Heart left ventricle (tissue), 16 donors: ENCODE results near the gene RNGTT. TPM values are rescaled to one million over a fixed set of nuclear protein-coding genes. Genes with fewer than 3 reads are reported as not detected.
"Not testable (repeated sequence)": the region's sequence is repeated elsewhere in the genome, so short reads cannot be mapped to it uniquely, and the experiment has no call there.

Experiments
- ATAC-seq, 4 donors: fragments of 200-7000 bp; cut with Tn5 transposase; one replicate each; pipeline ENCODE4 v1.9.1; 2020 to 2022; ENCODE audit warnings: moderate library complexity in 4 of 4, mild to moderate bottlenecking in 3 of 4, moderate number of reproducible peaks in 1 of 4
- DNase-seq, 5 donors: peaks; one replicate each; pipeline ENCODE4 v3.0.0-alpha.2; 2020
- H3K27ac ChIP-seq, 12 donors: fragments of 200-600 bp; sonication (generic) in 4 of 12; one replicate each; pipeline versions ENCODE4 v1.5.0 to v1.8.0; 2016 to 2022; ENCODE audit warnings: mild to moderate bottlenecking in 2 of 12
- H3K27me3 ChIP-seq, 9 donors: fragments of 200-600 bp; sonication (generic) in 2 of 9; one replicate each; pipeline versions ENCODE4 v1.5.1 to v1.8.0; 2016 to 2022; ENCODE audit warnings: mild to moderate bottlenecking in 3 of 9
- H3K36me3 ChIP-seq, 9 donors: fragments of 200-600 bp; sonication (generic) in 2 of 9; one replicate each; pipeline versions ENCODE4 v1.5.0 to v1.8.0; 2018 to 2022; ENCODE audit warnings: mild to moderate bottlenecking in 2 of 9
- H3K4me1 ChIP-seq, 12 donors: fragments of 200-600 bp; sonication (generic) in 4 of 12; one replicate each; pipeline versions ENCODE4 v1.5.0 to v1.8.0; 2016 to 2022; ENCODE audit warnings: mild to moderate bottlenecking in 3 of 12
- H3K4me3 ChIP-seq, 12 donors: fragments of 200-600 bp; sonication (generic) in 4 of 12; one replicate each; pipeline versions ENCODE4 v1.5.0 to v1.8.0; 2017 to 2022; ENCODE audit warnings: mild to moderate bottlenecking in 9 of 12, moderate library complexity in 4 of 12
- H3K9me3 ChIP-seq, 12 donors: fragments of 200-600 bp; sonication (generic) in 4 of 12; one replicate each; pipeline versions ENCODE4 v1.5.0 to v1.8.0; 2016 to 2022; ENCODE audit warnings: mild to moderate bottlenecking in 1 of 12
- POLR2A ChIP-seq, 2 donors: fragments of 450-650 bp; IDR thresholded peaks; one replicate each; pipeline ENCODE4 v1.6.1; 2017; ENCODE audit warnings: antibody characterized with exemption in 2 of 2, mild to moderate bottlenecking in 2 of 2, moderate library complexity in 2 of 2
- WGBS, 4 donors: extraction: QIAGEN DNeasy Blood & Tissue Kit in 2 of 4; methylation state at CpG; one replicate each; pipeline versions ENCODE4 v1.1.5 to v1.1.7; 2013 to 2018; 5-methylcytosine and 5-hydroxymethylcytosine counted together
- intact Hi-C, 10 donors: fragments of 100-400 bp; cut with DNase I; formaldehyde crosslinking; loops; one replicate each; pipeline versions ENCODE4 v1.11.1 to v1.14.2; 2022
- polyA plus RNA-seq, 2 donors: library from polyadenylated mRNA; stranded (reverse); fragments of 200-250 nt; gene quantifications; one replicate each; pipeline ENCODE4 v1.2.3, GENCODE V29; 2013
- total RNA-seq, 9 donors: library from RNA; depleted of rRNA in 2 of 9; stranded (reverse); fragments of >200 nt in 2 of 9; fragmentation: NEBNext Ultra II Directional in 3 of 9; extraction: Animal tissue kit (Norgen Biotek cat#: 25700) in 3 of 9; gene quantifications; one replicate each; pipeline versions ENCODE4 v1.1.0 to v1.2.4, GENCODE V29; 2016 to 2023
- TF ChIP-seq, protein P1 (sequence below), 12 donors: fragments of 200-600 bp; sonication (generic) in 4 of 12; IDR thresholded peaks; one replicate each; pipeline versions ENCODE4 v1.5.0 to v1.8.0; 2018 to 2022; ENCODE audit warnings: antibody characterized with exemption in 12 of 12, mild to moderate bottlenecking in 5 of 12
- donor health status: ischemic (EF 13 %, LVEDD 7.1; RV severe dilation, severe dysfunction).
- donor health status: healthy with polysubstance abuse.
- donor health status: DM: no; HTN: yes; CAD: no.
- donor health status: DM: no; HTN: no; CAD: no.
- donor health status: ischemic (EF 25% LVEDD 6.9; RV normal size, moderate dysfunction).
- donor health status: ischemic (EF 25% LVEDD 5.7; RV mildly dilated, moderate dysfunction).
- donor health status: healthy.
- donor health status: DM: yes; HTN: yes; CAD: no.
- donor health status: ischemic (EF 35%, LVEDD 5.7; RV mildly dilated, moderate dysfunction).
- donor health status: nonischemic (EF 11% LVEDD 7.7; RV severe dilation, severe dysfunction).
- donor health status: DM: yes; HTN: yes; CAD: no.
- donor health status: PGD.
- donor health status: ischemic (EF 29% LVEDD 5.4; RV normal size, mild dysfunction).
- donor health status: nonischemic (EF 23%, LVEDD 6.1; RV moderate dilation, normal function).

The RNGTT gene
- total and polyA plus RNA-seq, 11 donors: 2.6 to 11.6 (median 9.1) TPM

DNA sequence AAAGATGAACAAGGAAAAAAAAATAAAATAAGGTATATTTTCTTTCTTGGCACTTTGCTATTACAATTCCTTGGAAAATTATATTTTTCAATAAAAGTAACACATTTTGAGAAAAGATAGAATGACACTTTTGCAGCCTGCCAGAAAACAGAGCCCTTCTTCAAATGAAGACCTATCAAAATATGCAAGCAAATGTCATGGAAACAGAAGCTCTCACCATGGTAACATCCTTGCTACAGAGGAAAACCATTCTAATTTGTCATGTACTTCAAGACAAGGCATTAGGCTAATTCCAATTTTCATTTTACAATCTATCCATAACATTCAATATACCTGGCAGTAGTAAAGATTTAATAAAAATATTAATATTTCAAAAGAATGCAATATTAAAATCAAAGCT, 177.9 kb downstream of the RNGTT start:
- intact Hi-C loops: loop anchor here in 4 of 10 donors (10.0 kb wide), 3 partner anchors 89 to 861 kb away; no protein-coding TSS in a partner anchor
- H3K27me3 ChIP-seq: no peaks in the 10 kb centered on the region
- ATAC-seq: no peak
- no peaks in the 10 kb centered on the region for H3K9me3 ChIP-seq
- no peak for TF ChIP-seq POLR2A (IDR thresholded peaks at IDR 0.05)
- TF ChIP-seq, protein P1, sequence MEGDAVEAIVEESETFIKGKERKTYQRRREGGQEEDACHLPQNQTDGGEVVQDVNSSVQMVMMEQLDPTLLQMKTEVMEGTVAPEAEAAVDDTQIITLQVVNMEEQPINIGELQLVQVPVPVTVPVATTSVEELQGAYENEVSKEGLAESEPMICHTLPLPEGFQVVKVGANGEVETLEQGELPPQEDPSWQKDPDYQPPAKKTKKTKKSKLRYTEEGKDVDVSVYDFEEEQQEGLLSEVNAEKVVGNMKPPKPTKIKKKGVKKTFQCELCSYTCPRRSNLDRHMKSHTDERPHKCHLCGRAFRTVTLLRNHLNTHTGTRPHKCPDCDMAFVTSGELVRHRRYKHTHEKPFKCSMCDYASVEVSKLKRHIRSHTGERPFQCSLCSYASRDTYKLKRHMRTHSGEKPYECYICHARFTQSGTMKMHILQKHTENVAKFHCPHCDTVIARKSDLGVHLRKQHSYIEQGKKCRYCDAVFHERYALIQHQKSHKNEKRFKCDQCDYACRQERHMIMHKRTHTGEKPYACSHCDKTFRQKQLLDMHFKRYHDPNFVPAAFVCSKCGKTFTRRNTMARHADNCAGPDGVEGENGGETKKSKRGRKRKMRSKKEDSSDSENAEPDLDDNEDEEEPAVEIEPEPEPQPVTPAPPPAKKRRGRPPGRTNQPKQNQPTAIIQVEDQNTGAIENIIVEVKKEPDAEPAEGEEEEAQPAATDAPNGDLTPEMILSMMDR (IDR thresholded peaks at IDR 0.05): no peak
- peaks cover 0 to 2% (median 0%) of the 10 kb centered on the region in 12 donors for H3K4me1 ChIP-seq
- DNase-seq: no peak
- H3K27ac ChIP-seq: no peak overlapping the region
- H3K36me3 ChIP-seq: peaks cover 0 to 3% (median 0%) of the 10 kb centered on the region in 9 donors
- H3K4me3 ChIP-seq: no peak overlapping the region

DNA sequence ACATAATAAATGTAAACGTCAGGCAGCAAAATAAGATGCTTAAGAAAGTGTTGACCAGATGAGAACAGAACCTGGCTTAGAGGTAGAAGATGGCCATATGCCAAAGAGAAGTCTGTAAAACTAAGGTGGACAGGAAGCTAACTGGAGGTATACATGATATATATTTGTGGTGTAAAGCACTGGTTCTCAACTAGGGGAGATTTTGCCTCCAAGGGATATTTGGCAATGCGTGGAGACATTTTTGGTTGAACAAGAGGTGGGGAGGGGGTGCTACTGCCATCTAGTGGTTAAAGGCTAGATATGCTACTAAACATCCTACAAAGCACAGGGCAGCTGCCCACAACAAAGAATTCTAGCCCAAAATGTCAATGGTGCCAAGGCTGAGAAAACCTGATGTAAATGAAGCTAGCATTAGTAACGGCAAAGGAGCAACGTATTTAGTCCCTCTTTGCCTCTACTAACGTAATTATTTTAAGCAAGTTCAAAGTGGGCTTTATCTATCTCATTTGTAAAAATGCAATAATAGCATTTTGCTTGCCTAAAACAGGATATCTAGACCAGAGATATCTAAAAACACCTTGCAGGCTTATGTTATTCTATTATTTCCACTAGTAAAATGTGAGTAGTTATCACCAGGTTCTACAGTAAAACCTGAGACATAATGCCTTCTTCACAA, 182.6 kb downstream of the RNGTT start:
- no peak for TF ChIP-seq POLR2A (IDR thresholded peaks at IDR 0.05)
- TF ChIP-seq, protein P1 (IDR thresholded peaks at IDR 0.05): peak; percentile 74 to 95 (median 86)
- ATAC-seq (peak in 3 of 4 donors; percentile 38 to 56 (median 44)), DNase-seq (peak in 4 of 5 donors; percentile 23 to 36 (median 27))
- H3K36me3 ChIP-seq: no peaks in the 10 kb centered on the region
- intact Hi-C loops: loop anchor here in 6 of 10 donors (5.0 to 10.0 kb wide), 5 partner anchors 94 to 1389 kb away; no protein-coding TSS in a partner anchor
- peaks cover 0 to 2% (median 0%) of the 10 kb centered on the region in 12 donors for H3K4me1 ChIP-seq
- H3K27ac ChIP-seq: no peak overlapping the region
- peaks cover 0 to 4% (median 0%) of the 10 kb centered on the region in 12 donors for H3K9me3 ChIP-seq
- H3K4me3 ChIP-seq: no peak overlapping the region
- 32 to 40% (median 34%) methylated on average over 5 of the region's 5 CpGs for WGBS, 4 donors
- no peaks in the 10 kb centered on the region for H3K27me3 ChIP-seq

DNA sequence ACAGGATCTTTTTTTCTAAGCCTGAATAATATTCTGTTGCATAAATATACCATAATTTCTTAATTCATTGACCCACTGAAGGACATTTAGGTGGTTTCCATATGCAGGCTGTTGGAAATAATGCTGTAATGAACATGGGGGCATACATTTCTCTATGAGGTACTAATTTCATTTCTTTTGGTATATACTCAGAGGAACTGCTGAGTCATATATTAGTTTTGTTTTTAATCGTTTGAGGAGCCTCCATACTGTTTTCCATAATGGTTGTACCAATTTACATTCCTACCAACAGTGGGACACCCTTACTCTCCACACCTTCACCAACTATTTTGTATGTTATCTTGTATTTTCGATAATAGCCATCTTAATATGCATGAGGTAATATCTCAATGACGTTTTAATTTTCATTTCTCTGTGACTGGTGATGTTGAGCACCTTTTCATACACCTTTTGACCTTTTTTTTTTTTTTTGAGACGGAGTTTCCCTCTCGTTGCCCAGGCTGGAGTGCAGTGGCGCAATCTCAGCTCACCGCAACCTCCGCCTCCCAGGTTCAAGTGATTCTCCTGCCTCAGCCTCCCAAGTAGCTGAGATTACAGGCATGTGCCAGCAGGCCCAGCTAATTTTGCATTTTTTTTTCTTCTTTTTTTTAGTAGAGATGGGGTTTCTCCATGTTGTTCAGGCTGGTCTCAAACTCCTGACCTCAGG, 187.4 kb downstream of the RNGTT start:
- Histone ChIP-seq H3K36me3 (no peaks in the 10 kb centered on the region), H3K4me3 (no peak overlapping the region), H3K9me3 (peaks cover 0 to 4% (median 0%) of the 10 kb centered on the region in 12 donors), H3K27me3 (no peaks in the 10 kb centered on the region), H3K27ac (no peak overlapping the region), H3K4me1 (peaks cover 0 to 2% (median 0%) of the 10 kb centered on the region in 12 donors)
- ATAC-seq (no peak), DNase-seq (no peak)
- TF ChIP-seq, protein P1 (IDR thresholded peaks at IDR 0.05): no peak
- no peak for TF ChIP-seq POLR2A (IDR thresholded peaks at IDR 0.05)
- WGBS, 4 donors: 92 to 97% (median 95%) methylated on average over 8 of the region's 8 CpGs
- intact Hi-C loops: loop anchor here in 1 of 10 donors (5.0 kb wide), 1 partner anchor 844 kb away; no protein-coding TSS in a partner anchor

DNA sequence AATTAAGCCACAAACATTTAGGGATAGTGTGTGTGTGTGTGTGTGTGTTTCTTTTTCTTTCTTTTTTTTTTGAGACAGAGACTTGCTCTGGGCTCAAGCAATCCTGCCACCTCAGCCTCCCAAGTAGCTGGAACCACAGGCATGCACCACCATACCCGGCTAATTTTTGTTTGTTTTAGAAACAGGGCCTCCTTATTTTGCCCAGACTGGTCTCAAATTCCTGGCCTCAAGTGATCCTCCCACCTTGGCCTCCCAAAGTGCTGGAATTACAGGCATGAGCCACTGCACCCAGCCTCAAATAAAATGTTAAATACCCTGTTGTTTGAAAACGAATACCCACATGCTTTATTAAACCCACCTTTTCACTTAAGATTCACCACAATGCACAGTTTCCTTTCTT, 195.3 kb downstream of the RNGTT start:
- DNase-seq, H3K27me3 ChIP-seq, H3K9me3 ChIP-seq, H3K27ac ChIP-seq, H3K4me3 ChIP-seq, intact Hi-C loops, H3K4me1 ChIP-seq, ATAC-seq, H3K36me3 ChIP-seq: not testable (repeated sequence)
- 94 to 96% (median 96%) methylated on average over 2 of the region's 2 CpGs for WGBS, 4 donors
